GM23338 (cell line): Measurements from ENCODE around the gene KRTAP10-1. TPM values are rescaled to one million over a fixed set of nuclear protein-coding genes. Genes with fewer than 3 reads are reported as not detected.

Experiments used
- ATAC-seq: fragments of 200-7000 bp; cut with Tn5 transposase; 3 replicates; pipeline ENCODE4 v1.9.1; 2020
- DNase-seq: peaks from one replicate; pipeline ENCODE4 v3.0.0-alpha.2; 2015; ENCODE audit warnings: low spot score
- H2AFZ ChIP-seq: fragments of 200-600 bp; sonication (generic); 2 replicates; pipeline ENCODE4 v1.8.0; 2016; ENCODE audit warnings: antibody characterized with exemption, mild to moderate bottlenecking, moderate library complexity
- H3F3A ChIP-seq: fragments of 200-600 bp; sonication (generic); replicated peaks from 2 replicates; pipeline ENCODE4 v1.8.0; 2017; ENCODE audit warnings: antibody characterized with exemption, mixed run types, low read depth
- H3K27ac ChIP-seq: fragments of 200-600 bp; sonication (generic); 2 replicates; pipeline ENCODE4 v1.6.1; 2016; ENCODE audit warnings: low read depth
- H3K27me3 ChIP-seq: fragments of 200-600 bp; sonication (generic); 2 replicates; pipeline ENCODE4 v1.8.0; 2016; ENCODE audit warnings: mild to moderate bottlenecking, mixed run types, moderate library complexity; ENCODE audit not compliant: insufficient read depth
- H3K36me3 ChIP-seq: fragments of 200-600 bp; sonication (generic); 2 replicates; pipeline ENCODE4 v1.8.0; 2016; ENCODE audit warnings: mild to moderate bottlenecking; ENCODE audit not compliant: insufficient read depth
- H3K4me1 ChIP-seq: fragments of 200-600 bp; sonication (generic); 2 replicates; pipeline ENCODE4 v1.8.0; 2016; ENCODE audit warnings: mild to moderate bottlenecking, moderate library complexity; ENCODE audit not compliant: insufficient read depth
- H3K4me2 ChIP-seq: fragments of 200-600 bp; sonication (generic); 2 replicates; pipeline ENCODE4 v1.7.1; 2017; ENCODE audit warnings: mixed run types
- H3K4me3 ChIP-seq: fragments of 200-600 bp; sonication (generic); 2 replicates; pipeline ENCODE4 v1.6.1; 2016; ENCODE audit warnings: mixed run types
- H3K79me2 ChIP-seq: fragments of 200-600 bp; sonication (generic); replicated peaks from 2 replicates; pipeline ENCODE4 v1.8.0; 2017; ENCODE audit warnings: mild to moderate bottlenecking; ENCODE audit not compliant: insufficient read depth
- H3K9me2 ChIP-seq: fragments of 200-600 bp; sonication (generic); 2 replicates; pipeline ENCODE4 v1.8.0; 2017; ENCODE audit not compliant: insufficient read depth
- H4K20me1 ChIP-seq: fragments of 200-600 bp; sonication (generic); replicated peaks from 2 replicates; pipeline ENCODE4 v1.8.0; 2017; ENCODE audit warnings: mild to moderate bottlenecking; ENCODE audit not compliant: insufficient read depth
- H3K27ac Mint-ChIP-seq: 2 replicates; pipeline ENCODE4 v1.8.0; 2020; ENCODE audit warnings: inconsistent platforms, mild to moderate bottlenecking, moderate library complexity, mixed read lengths
- H3K27me3 Mint-ChIP-seq: 3 replicates; pipeline ENCODE4 v1.8.0; 2022; ENCODE audit warnings: low read depth, mild to moderate bottlenecking, moderate library complexity, mixed read lengths, inconsistent platforms; ENCODE audit not compliant: insufficient read depth, poor library complexity
- H3K36me3 Mint-ChIP-seq: 3 replicates; pipeline ENCODE4 v1.8.0; 2021; ENCODE audit warnings: low read depth, mild to moderate bottlenecking, inconsistent platforms, moderate library complexity, mixed read lengths
- H3K4me1 Mint-ChIP-seq: 3 replicates; pipeline ENCODE4 v1.8.0; 2020; ENCODE audit warnings: mild to moderate bottlenecking, inconsistent platforms, mixed read lengths
- H3K4me3 Mint-ChIP-seq: 3 replicates; pipeline ENCODE4 v1.8.0; 2021; ENCODE audit warnings: moderate library complexity, mild to moderate bottlenecking, inconsistent platforms, mixed read lengths
- H3K9me3 Mint-ChIP-seq: 3 replicates; pipeline ENCODE4 v1.8.0; 2020; ENCODE audit warnings: moderate library complexity, mild to moderate bottlenecking, inconsistent platforms, mixed read lengths
- CREB1 ChIP-seq: fragments of 250-450 bp; sonication (Bioruptor Pico); IDR thresholded peaks from 2 replicates; pipeline ENCODE4 v1.5.0; 2020; ENCODE audit warnings: low read depth, mild to moderate bottlenecking, moderate library complexity
- CTCF ChIP-seq, 2 experiments: fragments of 200-600 bp in 1 of 2; sonication (generic) in 1 of 2; conservative IDR thresholded peaks; 2 replicates each; pipeline versions ENCODE4 v1.5.1 to v1.6.1; 2016 to 2017; ENCODE audit warnings: antibody characterized with exemption in 2 of 2, low read depth in 2 of 2, mild to moderate bottlenecking in 2 of 2, moderate library complexity in 1 of 2
- JUNB ChIP-seq: IDR thresholded peaks from one replicate; pipeline ENCODE4 v1.6.1; 2016; ENCODE audit warnings: antibody characterized with exemption; ENCODE audit not compliant: unreplicated experiment
- POLR2AphosphoS5 ChIP-seq: IDR thresholded peaks from 2 replicates; pipeline ENCODE4 v1.6.1; 2016; ENCODE audit warnings: antibody characterized with exemption, low read depth
- STAT1 ChIP-seq: IDR thresholded peaks from one replicate; pipeline ENCODE4 v1.6.1; 2016; ENCODE audit warnings: antibody characterized with exemption; ENCODE audit not compliant: unreplicated experiment
- ZNF114 ChIP-seq: fragments of 250-450 bp; sonication (Bioruptor Pico); IDR thresholded peaks from 2 replicates; pipeline ENCODE4 v1.5.0; 2020; ENCODE audit warnings: mild to moderate bottlenecking, moderate library complexity
- polyA plus RNA-seq: library from polyadenylated mRNA; unstranded; fragments of >200 nt; fragmentation: Nextera tagmentation; extraction: Ambion mirVana; gene quantifications from 2 replicates; pipeline ENCODE4 v1.2.1, GENCODE V29; 2016
- total RNA-seq: library from RNA; depleted of rRNA; stranded (reverse); fragments of >200 nt; shearing (Covaris generic); gene quantifications from 2 replicates; pipeline ENCODE4 v1.2.3, GENCODE V29; 2014
- TF ChIP-seq, protein P1 (sequence below): fragments of 250-450 bp; sonication (Bioruptor Pico); IDR thresholded peaks from 2 replicates; pipeline ENCODE4 v1.5.0; 2020; ENCODE audit warnings: mild to moderate bottlenecking, moderate library complexity
- TF ChIP-seq, protein P2 (sequence below): IDR thresholded peaks from 2 replicates; pipeline ENCODE4 v1.6.1; 2016; ENCODE audit warnings: antibody characterized with exemption

The KRTAP10-1 gene
- total and polyA plus RNA-seq, 2 experiments from 2014 or later = not detected

GRCh38 chr21:44511219-44511937 is 28.6 kb downstream of the KRTAP10-1 start (continued):
- TF ChIP-seq, protein P1, sequence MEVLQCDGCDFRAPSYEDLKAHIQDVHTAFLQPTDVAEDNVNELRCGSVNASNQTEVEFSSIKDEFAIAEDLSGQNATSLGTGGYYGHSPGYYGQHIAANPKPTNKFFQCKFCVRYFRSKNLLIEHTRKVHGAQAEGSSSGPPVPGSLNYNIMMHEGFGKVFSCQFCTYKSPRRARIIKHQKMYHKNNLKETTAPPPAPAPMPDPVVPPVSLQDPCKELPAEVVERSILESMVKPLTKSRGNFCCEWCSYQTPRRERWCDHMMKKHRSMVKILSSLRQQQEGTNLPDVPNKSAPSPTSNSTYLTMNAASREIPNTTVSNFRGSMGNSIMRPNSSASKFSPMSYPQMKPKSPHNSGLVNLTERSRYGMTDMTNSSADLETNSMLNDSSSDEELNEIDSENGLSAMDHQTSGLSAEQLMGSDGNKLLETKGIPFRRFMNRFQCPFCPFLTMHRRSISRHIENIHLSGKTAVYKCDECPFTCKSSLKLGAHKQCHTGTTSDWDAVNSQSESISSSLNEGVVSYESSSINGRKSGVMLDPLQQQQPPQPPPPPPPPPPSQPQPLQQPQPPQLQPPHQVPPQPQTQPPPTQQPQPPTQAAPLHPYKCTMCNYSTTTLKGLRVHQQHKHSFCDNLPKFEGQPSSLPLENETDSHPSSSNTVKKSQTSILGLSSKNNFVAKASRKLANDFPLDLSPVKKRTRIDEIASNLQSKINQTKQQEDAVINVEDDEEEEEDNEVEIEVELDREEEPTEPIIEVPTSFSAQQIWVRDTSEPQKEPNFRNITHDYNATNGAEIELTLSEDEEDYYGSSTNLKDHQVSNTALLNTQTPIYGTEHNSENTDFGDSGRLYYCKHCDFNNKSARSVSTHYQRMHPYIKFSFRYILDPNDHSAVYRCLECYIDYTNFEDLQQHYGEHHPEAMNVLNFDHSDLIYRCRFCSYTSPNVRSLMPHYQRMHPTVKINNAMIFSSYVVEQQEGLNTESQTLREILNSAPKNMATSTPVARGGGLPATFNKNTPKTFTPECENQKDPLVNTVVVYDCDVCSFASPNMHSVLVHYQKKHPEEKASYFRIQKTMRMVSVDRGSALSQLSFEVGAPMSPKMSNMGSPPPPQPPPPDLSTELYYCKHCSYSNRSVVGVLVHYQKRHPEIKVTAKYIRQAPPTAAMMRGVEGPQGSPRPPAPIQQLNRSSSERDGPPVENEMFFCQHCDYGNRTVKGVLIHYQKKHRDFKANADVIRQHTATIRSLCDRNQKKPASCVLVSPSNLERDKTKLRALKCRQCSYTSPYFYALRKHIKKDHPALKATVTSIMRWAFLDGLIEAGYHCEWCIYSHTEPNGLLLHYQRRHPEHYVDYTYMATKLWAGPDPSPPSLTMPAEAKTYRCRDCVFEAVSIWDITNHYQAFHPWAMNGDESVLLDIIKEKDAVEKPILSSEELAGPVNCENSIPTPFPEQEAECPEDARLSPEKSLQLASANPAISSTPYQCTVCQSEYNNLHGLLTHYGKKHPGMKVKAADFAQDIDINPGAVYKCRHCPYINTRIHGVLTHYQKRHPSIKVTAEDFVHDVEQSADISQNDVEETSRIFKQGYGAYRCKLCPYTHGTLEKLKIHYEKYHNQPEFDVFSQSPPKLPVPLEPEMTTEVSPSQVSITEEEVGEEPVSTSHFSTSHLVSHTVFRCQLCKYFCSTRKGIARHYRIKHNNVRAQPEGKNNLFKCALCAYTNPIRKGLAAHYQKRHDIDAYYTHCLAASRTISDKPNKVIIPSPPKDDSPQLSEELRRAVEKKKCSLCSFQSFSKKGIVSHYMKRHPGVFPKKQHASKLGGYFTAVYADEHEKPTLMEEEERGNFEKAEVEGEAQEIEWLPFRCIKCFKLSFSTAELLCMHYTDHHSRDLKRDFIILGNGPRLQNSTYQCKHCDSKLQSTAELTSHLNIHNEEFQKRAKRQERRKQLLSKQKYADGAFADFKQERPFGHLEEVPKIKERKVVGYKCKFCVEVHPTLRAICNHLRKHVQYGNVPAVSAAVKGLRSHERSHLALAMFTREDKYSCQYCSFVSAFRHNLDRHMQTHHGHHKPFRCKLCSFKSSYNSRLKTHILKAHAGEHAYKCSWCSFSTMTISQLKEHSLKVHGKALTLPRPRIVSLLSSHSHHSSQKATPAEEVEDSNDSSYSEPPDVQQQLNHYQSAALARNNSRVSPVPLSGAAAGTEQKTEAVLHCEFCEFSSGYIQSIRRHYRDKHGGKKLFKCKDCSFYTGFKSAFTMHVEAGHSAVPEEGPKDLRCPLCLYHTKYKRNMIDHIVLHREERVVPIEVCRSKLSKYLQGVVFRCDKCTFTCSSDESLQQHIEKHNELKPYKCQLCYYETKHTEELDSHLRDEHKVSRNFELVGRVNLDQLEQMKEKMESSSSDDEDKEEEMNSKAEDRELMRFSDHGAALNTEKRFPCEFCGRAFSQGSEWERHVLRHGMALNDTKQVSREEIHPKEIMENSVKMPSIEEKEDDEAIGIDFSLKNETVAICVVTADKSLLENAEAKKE = no peak
- TF ChIP-seq CREB1 = no peak

GRCh38 chr21:44510508-44511218 is 29.3 kb downstream of the KRTAP10-1 start:
- H3K9me2 ChIP-seq = no peaks in the 10 kb centered on the region
- peak overlapping the region; percentile 45 for H3K4me3 ChIP-seq

More at GRCh38 chr21:44510508-44511218, 29.3 kb downstream of the KRTAP10-1 start:
- no peaks in the 10 kb centered on the region for H4K20me1 ChIP-seq
- H3K79me2 ChIP-seq = no peaks in the 10 kb centered on the region
- no peak overlapping the region for H3K27ac ChIP-seq
- H3K4me1 Mint-ChIP-seq = no peaks in the 10 kb centered on the region; the same call in 2 of the 3 replicates
- no peak overlapping the region for H3K27ac Mint-ChIP-seq
- ATAC-seq (peak; percentile 89), DNase-seq (peak; percentile 86)
- no peaks in the 10 kb centered on the region for H3K27me3 ChIP-seq
- no peaks in the 10 kb centered on the region; the same call in 2 of the 3 replicates for H3K9me3 Mint-ChIP-seq
- H3K4me1 ChIP-seq = no peaks in the 10 kb centered on the region
- H3F3A ChIP-seq = no peaks in the 10 kb centered on the region
- no peaks in the 10 kb centered on the region for H3K36me3 Mint-ChIP-seq
- H3K4me3 Mint-ChIP-seq = peak overlapping the region; percentile 54; the same call in 2 of the 3 replicates
- no peaks in the 10 kb centered on the region for H3K36me3 ChIP-seq
- peak overlapping the region; percentile 70; the same call in 1 of the 2 replicates for H3K4me2 ChIP-seq
- peaks cover 14% of the 10 kb centered on the region for H3K27me3 Mint-ChIP-seq
- TF ChIP-seq POLR2AphosphoS5 = no peak
- TF ChIP-seq CTCF (conservative IDR thresholded peaks at IDR 0.05; ENCODE audit: low read depth in 2 of 2) = peak; percentile 83 to 95
- no peak for TF ChIP-seq ZNF114 (CRISPR knock-in tag)
- TF ChIP-seq, protein P2, sequence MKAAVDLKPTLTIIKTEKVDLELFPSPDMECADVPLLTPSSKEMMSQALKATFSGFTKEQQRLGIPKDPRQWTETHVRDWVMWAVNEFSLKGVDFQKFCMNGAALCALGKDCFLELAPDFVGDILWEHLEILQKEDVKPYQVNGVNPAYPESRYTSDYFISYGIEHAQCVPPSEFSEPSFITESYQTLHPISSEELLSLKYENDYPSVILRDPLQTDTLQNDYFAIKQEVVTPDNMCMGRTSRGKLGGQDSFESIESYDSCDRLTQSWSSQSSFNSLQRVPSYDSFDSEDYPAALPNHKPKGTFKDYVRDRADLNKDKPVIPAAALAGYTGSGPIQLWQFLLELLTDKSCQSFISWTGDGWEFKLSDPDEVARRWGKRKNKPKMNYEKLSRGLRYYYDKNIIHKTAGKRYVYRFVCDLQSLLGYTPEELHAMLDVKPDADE = no peak
- peak; percentile 24; the same call in 1 of the 2 replicates for TF ChIP-seq CREB1
- no peak for TF ChIP-seq STAT1
- no peak for TF ChIP-seq JUNB
- H2AFZ ChIP-seq = 0 out of 2 replicates have a peak overlapping the region, but pooled peaks have one; percentile 52
